Spleen (tissue), 11 donors: Measurements from ENCODE around the gene NUAK2. TPM values are rescaled to one million over a fixed set of nuclear protein-coding genes. Genes with fewer than 3 reads are reported as not detected.

Experiments
- DNase-seq: peaks from one replicate; pipeline ENCODE4 v3.0.0-alpha.2; 2020
- H3K27ac ChIP-seq, 8 donors: fragments of 200-600 bp; sonication (generic) in 7 of 8; 1 replicate in 4 of 8; 2 replicates in 4 of 8; pipeline versions ENCODE4 v1.5.0 to v1.8.0; 2016 to 2021; ENCODE audit warnings: inconsistent platforms in 4 of 8, mild to moderate bottlenecking in 4 of 8, moderate library complexity in 1 of 8
- H3K27me3 ChIP-seq, 7 donors: fragments of 200-600 bp; sonication (generic) in 6 of 7; replicated peaks in 1 of 7; 1 replicate in 4 of 7; 2 replicates in 3 of 7; pipeline versions ENCODE4 v1.5.0 to v1.8.0; 2016 to 2021; ENCODE audit warnings: inconsistent platforms in 3 of 7, mild to moderate bottlenecking in 1 of 7
- H3K36me3 ChIP-seq, 6 donors: fragments of 200-600 bp; sonication (generic) in 5 of 6; 1 replicate in 4 of 6; 2 replicates in 2 of 6; pipeline versions ENCODE4 v1.5.0 to v1.8.0; 2016 to 2021; ENCODE audit warnings: inconsistent platforms in 2 of 6
- H3K4me1 ChIP-seq, 6 donors: fragments of 200-600 bp; sonication (generic) in 5 of 6; 1 replicate in 3 of 6; 2 replicates in 3 of 6; pipeline versions ENCODE4 v1.5.0 to v1.8.0; 2016 to 2021; ENCODE audit warnings: inconsistent platforms in 3 of 6
- H3K4me3 ChIP-seq, 8 donors: fragments of 200-600 bp; sonication (generic) in 7 of 8; 1 replicate in 4 of 8; 2 replicates in 4 of 8; pipeline versions ENCODE4 v1.5.0 to v1.8.0; 2016 to 2021; ENCODE audit warnings: inconsistent platforms in 4 of 8, mild to moderate bottlenecking in 4 of 8, moderate library complexity in 2 of 8
- H3K9me3 ChIP-seq, 8 donors: fragments of 200-600 bp; sonication (generic) in 7 of 8; 1 replicate in 4 of 8; 2 replicates in 4 of 8; pipeline versions ENCODE4 v1.5.0 to v1.8.0; 2016 to 2021; ENCODE audit warnings: inconsistent platforms in 4 of 8
- CTCF ChIP-seq, 11 experiments: fragments of 200-600 bp in 7 of 11; fragments of 450-650 bp in 4 of 11; sonication (generic) in 4 of 11; IDR thresholded peaks in 8 of 11; conservative IDR thresholded peaks in 3 of 11; 1 replicate in 7 of 11; 2 replicates in 4 of 11; pipeline versions ENCODE4 v1.4.0 to v1.8.0; 2016 to 2021; ENCODE audit warnings: antibody characterized with exemption in 11 of 11, inconsistent platforms in 4 of 11, mild to moderate bottlenecking in 1 of 11
- POLR2A ChIP-seq, 3 donors: fragments of 450-650 bp; IDR thresholded peaks; one replicate each; pipeline ENCODE4 v1.5.1; 2017; ENCODE audit warnings: antibody characterized with exemption in 3 of 3, mild to moderate bottlenecking in 1 of 3
- POLR2AphosphoS5 ChIP-seq, 3 donors: sonication (generic); formaldehyde crosslinking; IDR thresholded peaks; one replicate each; pipeline ENCODE4 v1.5.1; 2017; ENCODE audit warnings: antibody characterized with exemption in 3 of 3
- WGBS, 5 donors: extraction: QIAGEN DNeasy Blood & Tissue Kit in 3 of 5; methylation state at CpG; one replicate each; pipeline versions ENCODE4 v1.1.5 to v1.1.7; 2013 to 2018; 5-methylcytosine and 5-hydroxymethylcytosine counted together
- intact Hi-C: fragments of 100-400 bp; cut with DNase I; formaldehyde crosslinking; loops from one replicate; pipeline ENCODE4 v1.15.0; 2023; ENCODE audit warnings: low total_unique reads
- polyA plus RNA-seq, 3 donors: library from polyadenylated mRNA; stranded (reverse); fragments of 200-250 nt; gene quantifications; one replicate each; pipeline ENCODE4 v1.2.1, GENCODE V29; 2013
- total RNA-seq, 7 donors: library from RNA; depleted of rRNA in 3 of 7; stranded (reverse); fragments of >200 nt in 3 of 7; fragmentation: NEBNext Ultra II Directional in 4 of 7; extraction: Animal tissue kit (Norgen Biotek cat#: 25700) in 4 of 7; gene quantifications; one replicate each; pipeline versions ENCODE4 v1.1.0 to v1.2.1, GENCODE V29; 2016 to 2021
- donor health status: healthy with polysubstance abuse.
- donor health status: DM: no; HTN: no; CAD: no; lungs with moderate emphysema.
- donor health status: DM: no; HTN: no; CAD: no.
- donor health status: Bipolar disorder and iron deficiency.
- donor health status: healthy.
- donor health status: DM: no; HTN: no; CAD: no.
- donor health status: DM: yes; HTN: yes; CAD: no.

NUAK2 gene
- total and polyA plus RNA-seq, 10 donors: 5.7 to 32.7 (median 19.1) TPM

- H3K36me3 ChIP-seq: peaks cover 0 to 23% (median 13%) of the 10 kb centered on the region in 6 donors
Observed at GRCh38 chr1:205315008-205315618, 6.4 kb downstream of the NUAK2 start.

GRCh38 chr1:205313563-205314308, 7.8 kb downstream of the NUAK2 start:
- no peaks in the 10 kb centered on the region for H3K27me3 ChIP-seq
- peaks cover 0 to 37% (median 25%) of the 10 kb centered on the region in 6 donors for H3K36me3 ChIP-seq
- H3K4me1 ChIP-seq: peaks cover 64 to 100% (median 91%) of the 10 kb centered on the region in 6 donors
- H3K4me3 ChIP-seq: peak overlapping the region; percentile 6 to 62 (median 23)
- H3K9me3 ChIP-seq: no peaks in the 10 kb centered on the region
- peak; percentile 90 for DNase-seq
- intact Hi-C loops: no loop called here
- TF ChIP-seq POLR2AphosphoS5 (IDR thresholded peaks at IDR 0.05) (peak; percentile 74 to 85 (median 74)), POLR2A (IDR thresholded peaks at IDR 0.05) (peak in 1 of 3 donors; percentile 36), CTCF (IDR thresholded peaks at IDR 0.05 in 8 of 11, conservative IDR thresholded peaks at IDR 0.05 in 3 of 11) (peak in 2 of 11 experiments; percentile 14 to 15)
- WGBS, 5 donors: 10 to 19% (median 15%) methylated on average over 21 of the region's 21 CpGs
- peak overlapping the region; percentile 76 to 97 (median 93) for H3K27ac ChIP-seq

More at GRCh38 chr1:205315008-205315618, 6.4 kb downstream of the NUAK2 start:
- WGBS, 5 donors: 77 to 82% (median 80%) methylated on average over 5 of the region's 5 CpGs
- DNase-seq: no peak
- TF ChIP-seq CTCF (IDR thresholded peaks at IDR 0.05 in 8 of 11, conservative IDR thresholded peaks at IDR 0.05 in 3 of 11) (no peak), POLR2A (IDR thresholded peaks at IDR 0.05) (no peak)
- Histone ChIP-seq H3K9me3 (no peaks in the 10 kb centered on the region), H3K27me3 (no peaks in the 10 kb centered on the region), H3K4me3 (peak overlapping the region in 1 of 8 donors; percentile 62), H3K4me1 (peaks cover 76 to 100% (median 100%) of the 10 kb centered on the region in 6 donors), H3K27ac (peak overlapping the region; percentile 43 to 97 (median 93))
- intact Hi-C loops: no loop called here

GRCh38 chr1:205312866-205313562, 8.5 kb downstream of the NUAK2 start:
- intact Hi-C loops: no loop called here
- H3K4me3 ChIP-seq: peak overlapping the region; percentile 6 to 62 (median 23)
- no peaks in the 10 kb centered on the region for H3K9me3 ChIP-seq
- WGBS, 5 donors: 43 to 50% (median 45%) methylated on average over 10 of the region's 10 CpGs
- peaks cover 56 to 100% (median 84%) of the 10 kb centered on the region in 6 donors for H3K4me1 ChIP-seq
- H3K27me3 ChIP-seq: no peaks in the 10 kb centered on the region
- DNase-seq: no peak
- H3K27ac ChIP-seq: peak overlapping the region; percentile 76 to 97 (median 93)
- TF ChIP-seq POLR2A (IDR thresholded peaks at IDR 0.05) (no peak), CTCF (IDR thresholded peaks at IDR 0.05 in 8 of 11, conservative IDR thresholded peaks at IDR 0.05 in 3 of 11) (no peak), POLR2AphosphoS5 (IDR thresholded peaks at IDR 0.05) (no peak)
- H3K36me3 ChIP-seq: peaks cover 0 to 44% (median 32%) of the 10 kb centered on the region in 6 donors
